NCI-H146 treated with DMSO at 0.1 percent for 48 hours (cell line): Measurements from ENCODE around the gene CDH4.

Experiments
- DNase-seq: peaks from one replicate; lab custom pipeline; 2025; ENCODE audit not compliant: unreplicated experiment; lab: John Stamatoyannopoulos, UW

The CDH4 gene

GRCh38 chr20:61723529-61724257, 471.6 kb downstream of the CDH4 start:
- DNase-seq = no peak

- DNase-seq = no peak
Observed at GRCh38 chr20:61724376-61724775, 472.3 kb downstream of the CDH4 start.

- DNase-seq = no peak
Observed at GRCh38 chr20:61725145-61725544, 473.1 kb downstream of the CDH4 start.

- DNase-seq = no peak
Observed at GRCh38 chr20:61725966-61726365, 473.9 kb downstream of the CDH4 start.

GRCh38 chr20:61726979-61727378, 474.9 kb downstream of the CDH4 start:
- DNase-seq = no peak

- no peak for DNase-seq
Observed at GRCh38 chr20:61727761-61728160, 475.7 kb downstream of the CDH4 start.

- DNase-seq = no peak
Observed at GRCh38 chr20:61728326-61728725, 476.3 kb downstream of the CDH4 start.

- no peak for DNase-seq
Observed at GRCh38 chr20:61728786-61729770, 477.0 kb downstream of the CDH4 start.

- DNase-seq = no peak
Observed at GRCh38 chr20:61730631-61731362, 478.7 kb downstream of the CDH4 start.

GRCh38 chr20:61731363-61732181, 479.5 kb downstream of the CDH4 start:
- no peak for DNase-seq

GRCh38 chr20:61732511-61733210, 480.6 kb downstream of the CDH4 start:
- DNase-seq = no peak

GRCh38 chr20:61733216-61733615, 481.2 kb downstream of the CDH4 start:
- no peak for DNase-seq

- DNase-seq = no peak
Observed at GRCh38 chr20:61733891-61734732, 482.1 kb downstream of the CDH4 start.

GRCh38 chr20:61734733-61735502, 482.9 kb downstream of the CDH4 start:
- DNase-seq = no peak

GRCh38 chr20:61735503-61735785, 483.4 kb downstream of the CDH4 start:
- no peak for DNase-seq

- no peak for DNase-seq
Observed at GRCh38 chr20:61736001-61736635, 484.1 kb downstream of the CDH4 start.

GRCh38 chr20:61736751-61737310, 484.8 kb downstream of the CDH4 start:
- no peak for DNase-seq

GRCh38 chr20:61737346-61737745, 485.3 kb downstream of the CDH4 start:
- no peak for DNase-seq
